Limb (tissue), 2 donors: ENCODE measurements around the gene DRC3.

Experiments
- DNase-seq, 2 donors: peaks; one replicate each; pipeline ENCODE4 v3.0.0-alpha.2; 2016; ENCODE audit errors: extremely low spot score in 2 of 2

The DRC3 gene

GRCh38 chr17:17965152-17965721 lies 7.4 kb upstream of the DRC3 start:
- no peak for DNase-seq

- DNase-seq = no peak
Measured at GRCh38 chr17:17966399-17966798, 6.3 kb upstream of the DRC3 start.

GRCh38 chr17:17970699-17971430 lies 1.8 kb upstream of the DRC3 start:
- DNase-seq = no peak

- no peak for DNase-seq
Measured at GRCh38 chr17:17971431-17972125, 1.1 kb upstream of the DRC3 start.

- DNase-seq = no peak
Measured at GRCh38 chr17:17972952-17973254, 241 bp downstream of the DRC3 start.

- no peak for DNase-seq
Measured at GRCh38 chr17:17975436-17975835, 2.8 kb downstream of the DRC3 start.

- no peak for DNase-seq
Measured at GRCh38 chr17:17976931-17977570, 4.4 kb downstream of the DRC3 start.

GRCh38 chr17:17978481-17979424 lies 6.1 kb downstream of the DRC3 start:
- DNase-seq = no peak

- DNase-seq = no peak
Measured at GRCh38 chr17:17979778-17980177, 7.1 kb downstream of the DRC3 start.

GRCh38 chr17:17981330-17981729 lies 8.7 kb downstream of the DRC3 start:
- DNase-seq = no peak

- DNase-seq = no peak
Measured at GRCh38 chr17:17982801-17983200, 10.1 kb downstream of the DRC3 start.

- no peak for DNase-seq
Measured at GRCh38 chr17:17983376-17983775, 10.7 kb downstream of the DRC3 start.

- no peak for DNase-seq
Measured at GRCh38 chr17:17983776-17984175, 11.1 kb downstream of the DRC3 start.

- DNase-seq = no peak
Measured at GRCh38 chr17:17985153-17985552, 12.5 kb downstream of the DRC3 start.

GRCh38 chr17:17985555-17985954 lies 12.9 kb downstream of the DRC3 start:
- no peak for DNase-seq

- DNase-seq = no peak
Measured at GRCh38 chr17:17987187-17987896, 14.7 kb downstream of the DRC3 start.

- no peak for DNase-seq
Measured at GRCh38 chr17:17987901-17988300, 15.2 kb downstream of the DRC3 start.

GRCh38 chr17:17988427-17988945 lies 15.8 kb downstream of the DRC3 start:
- DNase-seq = no peak

GRCh38 chr17:17989081-17989480 lies 16.4 kb downstream of the DRC3 start:
- no peak for DNase-seq

GRCh38 chr17:17989618-17990017 lies 17.0 kb downstream of the DRC3 start:
- no peak for DNase-seq

GRCh38 chr17:17990282-17990681 lies 17.6 kb downstream of the DRC3 start:
- DNase-seq = no peak
